ENCODE measurements around the gene EFS. TPM values are rescaled to one million over a fixed set of nuclear protein-coding genes. Genes with fewer than 3 reads are reported as not detected.

The EFS gene
- total and polyA plus RNA-seq, 10 of the 15 experiments (the other 5 are each of a cell fraction or from before 2014, with no cell fraction given) = 0.08 TPM; not detected in 9

DNA sequence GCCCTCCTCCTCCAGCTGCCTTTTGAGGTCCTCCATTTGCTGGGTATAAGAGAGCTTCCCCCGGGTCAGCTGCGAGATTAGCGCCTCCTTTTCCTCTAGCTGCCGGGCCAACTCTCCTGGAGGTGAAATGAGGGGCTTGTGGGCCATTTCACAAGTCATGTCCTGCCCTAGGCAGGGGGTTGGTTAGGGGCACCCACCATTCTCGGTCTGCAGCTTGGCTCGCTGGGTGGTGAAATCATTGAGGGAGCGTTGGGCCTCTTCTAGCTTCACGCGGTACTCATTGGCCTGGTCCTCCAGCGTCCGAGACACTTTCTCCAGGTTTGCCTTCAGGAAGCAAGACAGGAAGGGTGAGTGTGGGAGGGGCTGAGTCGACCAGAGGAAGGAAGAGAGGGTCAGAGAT, 24.4 kb upstream of the EFS start:
- Histone ChIP-seq H4K20me1 (ENCODE audit: control insufficient read depth, insufficient read depth) (no peaks in the 10 kb centered on the region), H3K36me3 (ENCODE audit: control insufficient read depth in 2 of 2, insufficient read depth in 2 of 2, low read length in 1 of 2) (no peaks in the 10 kb centered on the region), H3K9me3 (replicated peaks; ENCODE audit: control insufficient read depth, insufficient read depth, low read length) (no peaks in the 10 kb centered on the region), H3K4me1 (ENCODE audit: control insufficient read depth, insufficient read depth, low read length) (no peaks in the 10 kb centered on the region), H2AFZ (ENCODE audit: control insufficient read depth, low read depth, low read length) (no peak overlapping the region), H3K4me2 (ENCODE audit: control insufficient read depth, insufficient read depth) (no peak overlapping the region), H3K9ac (ENCODE audit: control insufficient read depth, insufficient read depth, low read length) (no peak overlapping the region), H3K4me3 (no peak overlapping the region), H3K27ac (ENCODE audit: control insufficient read depth, insufficient read depth) (no peak overlapping the region), H3K27me3 (replicated peaks in 1 of 2; ENCODE audit: control insufficient read depth in 2 of 2, insufficient read depth in 2 of 2, low read length in 1 of 2) (no peaks in the 10 kb centered on the region; a peak in 2 of 4 replicates), H3K79me2 (ENCODE audit: control insufficient read depth, insufficient read depth, low read length) (no peaks in the 10 kb centered on the region)
- DNase-seq (ENCODE audit: low read depth, low spot score) (no peak), FAIRE-seq (no peak), ATAC-seq (no peak)
- ChIA-PET RAD21 (ENCODE audit: unreplicated experiment) (no interaction called here), SMC1A (ENCODE audit: uncharacterized antibody, unreplicated experiment) (no interaction called here), POLR2A (no interaction called here), CTCF (no interaction called here)
- intact Hi-C loops (cut with micrococcal nuclease; ENCODE audit: unreplicated experiment) = no loop called here
- BruUV-seq (replicated peaks) = no TSS peak
- TF ChIP-seq NR2C1 (IDR thresholded peaks at IDR 0.05) (no peak), CHD4 (IDR thresholded peaks at IDR 0.05) (no peak), FOXM1 (IDR thresholded peaks at IDR 0.05; ENCODE audit: low read depth, low read length) (no peak), GABPA (IDR thresholded peaks at IDR 0.05; ENCODE audit: low read depth) (no peak), ZSCAN29 (IDR thresholded peaks at IDR 0.05) (no peak), MEF2B (IDR thresholded peaks at IDR 0.05; ENCODE audit: partially characterized antibody, poor library complexity, severe bottlenecking) (no peak), JUNB (IDR thresholded peaks at IDR 0.05) (no peak), SP1 (IDR thresholded peaks at IDR 0.05; ENCODE audit: low read depth, low read length) (no peak), EGR1 (IDR thresholded peaks at IDR 0.05; ENCODE audit: borderline replicate concordance in 1 of 2, low read depth in 2 of 2, low read length in 2 of 2) (no peak)
- TF ChIP-seq, protein P1, sequence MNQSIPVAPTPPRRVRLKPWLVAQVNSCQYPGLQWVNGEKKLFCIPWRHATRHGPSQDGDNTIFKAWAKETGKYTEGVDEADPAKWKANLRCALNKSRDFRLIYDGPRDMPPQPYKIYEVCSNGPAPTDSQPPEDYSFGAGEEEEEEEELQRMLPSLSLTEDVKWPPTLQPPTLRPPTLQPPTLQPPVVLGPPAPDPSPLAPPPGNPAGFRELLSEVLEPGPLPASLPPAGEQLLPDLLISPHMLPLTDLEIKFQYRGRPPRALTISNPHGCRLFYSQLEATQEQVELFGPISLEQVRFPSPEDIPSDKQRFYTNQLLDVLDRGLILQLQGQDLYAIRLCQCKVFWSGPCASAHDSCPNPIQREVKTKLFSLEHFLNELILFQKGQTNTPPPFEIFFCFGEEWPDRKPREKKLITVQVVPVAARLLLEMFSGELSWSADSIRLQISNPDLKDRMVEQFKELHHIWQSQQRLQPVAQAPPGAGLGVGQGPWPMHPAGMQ (IDR thresholded peaks at IDR 0.05; ENCODE audit: borderline replicate concordance) = no peak
- TF ChIP-seq, protein P2, sequence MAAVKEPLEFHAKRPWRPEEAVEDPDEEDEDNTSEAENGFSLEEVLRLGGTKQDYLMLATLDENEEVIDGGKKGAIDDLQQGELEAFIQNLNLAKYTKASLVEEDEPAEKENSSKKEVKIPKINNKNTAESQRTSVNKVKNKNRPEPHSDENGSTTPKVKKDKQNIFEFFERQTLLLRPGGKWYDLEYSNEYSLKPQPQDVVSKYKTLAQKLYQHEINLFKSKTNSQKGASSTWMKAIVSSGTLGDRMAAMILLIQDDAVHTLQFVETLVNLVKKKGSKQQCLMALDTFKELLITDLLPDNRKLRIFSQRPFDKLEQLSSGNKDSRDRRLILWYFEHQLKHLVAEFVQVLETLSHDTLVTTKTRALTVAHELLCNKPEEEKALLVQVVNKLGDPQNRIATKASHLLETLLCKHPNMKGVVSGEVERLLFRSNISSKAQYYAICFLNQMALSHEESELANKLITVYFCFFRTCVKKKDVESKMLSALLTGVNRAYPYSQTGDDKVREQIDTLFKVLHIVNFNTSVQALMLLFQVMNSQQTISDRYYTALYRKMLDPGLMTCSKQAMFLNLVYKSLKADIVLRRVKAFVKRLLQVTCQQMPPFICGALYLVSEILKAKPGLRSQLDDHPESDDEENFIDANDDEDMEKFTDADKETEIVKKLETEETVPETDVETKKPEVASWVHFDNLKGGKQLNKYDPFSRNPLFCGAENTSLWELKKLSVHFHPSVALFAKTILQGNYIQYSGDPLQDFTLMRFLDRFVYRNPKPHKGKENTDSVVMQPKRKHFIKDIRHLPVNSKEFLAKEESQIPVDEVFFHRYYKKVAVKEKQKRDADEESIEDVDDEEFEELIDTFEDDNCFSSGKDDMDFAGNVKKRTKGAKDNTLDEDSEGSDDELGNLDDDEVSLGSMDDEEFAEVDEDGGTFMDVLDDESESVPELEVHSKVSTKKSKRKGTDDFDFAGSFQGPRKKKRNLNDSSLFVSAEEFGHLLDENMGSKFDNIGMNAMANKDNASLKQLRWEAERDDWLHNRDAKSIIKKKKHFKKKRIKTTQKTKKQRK (IDR thresholded peaks at IDR 0.05; ENCODE audit: low read depth, low read length) = no peak
- TF ChIP-seq, protein P3, sequence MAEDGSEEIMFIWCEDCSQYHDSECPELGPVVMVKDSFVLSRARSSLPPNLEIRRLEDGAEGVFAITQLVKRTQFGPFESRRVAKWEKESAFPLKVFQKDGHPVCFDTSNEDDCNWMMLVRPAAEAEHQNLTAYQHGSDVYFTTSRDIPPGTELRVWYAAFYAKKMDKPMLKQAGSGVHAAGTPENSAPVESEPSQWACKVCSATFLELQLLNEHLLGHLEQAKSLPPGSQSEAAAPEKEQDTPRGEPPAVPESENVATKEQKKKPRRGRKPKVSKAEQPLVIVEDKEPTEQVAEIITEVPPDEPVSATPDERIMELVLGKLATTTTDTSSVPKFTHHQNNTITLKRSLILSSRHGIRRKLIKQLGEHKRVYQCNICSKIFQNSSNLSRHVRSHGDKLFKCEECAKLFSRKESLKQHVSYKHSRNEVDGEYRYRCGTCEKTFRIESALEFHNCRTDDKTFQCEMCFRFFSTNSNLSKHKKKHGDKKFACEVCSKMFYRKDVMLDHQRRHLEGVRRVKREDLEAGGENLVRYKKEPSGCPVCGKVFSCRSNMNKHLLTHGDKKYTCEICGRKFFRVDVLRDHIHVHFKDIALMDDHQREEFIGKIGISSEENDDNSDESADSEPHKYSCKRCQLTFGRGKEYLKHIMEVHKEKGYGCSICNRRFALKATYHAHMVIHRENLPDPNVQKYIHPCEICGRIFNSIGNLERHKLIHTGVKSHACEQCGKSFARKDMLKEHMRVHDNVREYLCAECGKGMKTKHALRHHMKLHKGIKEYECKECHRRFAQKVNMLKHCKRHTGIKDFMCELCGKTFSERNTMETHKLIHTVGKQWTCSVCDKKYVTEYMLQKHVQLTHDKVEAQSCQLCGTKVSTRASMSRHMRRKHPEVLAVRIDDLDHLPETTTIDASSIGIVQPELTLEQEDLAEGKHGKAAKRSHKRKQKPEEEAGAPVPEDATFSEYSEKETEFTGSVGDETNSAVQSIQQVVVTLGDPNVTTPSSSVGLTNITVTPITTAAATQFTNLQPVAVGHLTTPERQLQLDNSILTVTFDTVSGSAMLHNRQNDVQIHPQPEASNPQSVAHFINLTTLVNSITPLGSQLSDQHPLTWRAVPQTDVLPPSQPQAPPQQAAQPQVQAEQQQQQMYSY (CRISPR knock-in tag; IDR thresholded peaks at IDR 0.05) = no peak
- in situ Hi-C loops (cut with MboI) = no loop called here
- WGBS (ENCODE audit: insufficient coverage, insufficient replicate concordance, low lambda C conversion rate, missing lambda C conversion rate) = 36% methylated on average over 12 of the region's 12 CpGs
